ENCODE results near the gene ATP6V1G2.

ATP6V1G2 gene

GRCh38 chr6:31579546-31580437 is 33.4 kb upstream of the ATP6V1G2 start:
- DNase-seq (ENCODE audit: low read depth) = no peak
- H3K4me3 ChIP-seq (ENCODE audit: low read depth, low read length) = no peak overlapping the region
- no peak for TF ChIP-seq CTCF (conservative IDR thresholded peaks at IDR 0.05; ENCODE audit: low read depth, low read length)

- no peak overlapping the region for H3K4me3 ChIP-seq (ENCODE audit: low read depth, low read length)
Measured at GRCh38 chr6:31579119-31579505, 32.7 kb upstream of the ATP6V1G2 start.

GRCh38 chr6:31578184-31579118 is 32.0 kb upstream of the ATP6V1G2 start:
- no peak for DNase-seq (ENCODE audit: low read depth)
- no peak overlapping the region for H3K4me3 ChIP-seq (ENCODE audit: low read depth, low read length)
- TF ChIP-seq CTCF (conservative IDR thresholded peaks at IDR 0.05; ENCODE audit: low read depth, low read length) = no peak

More at GRCh38 chr6:31579119-31579505, 32.7 kb upstream of the ATP6V1G2 start:
- DNase-seq (ENCODE audit: low read depth) = no peak
- TF ChIP-seq CTCF (conservative IDR thresholded peaks at IDR 0.05; ENCODE audit: low read depth, low read length) = no peak

GRCh38 chr6:31577579-31577966 is 31.2 kb upstream of the ATP6V1G2 start:
- TF ChIP-seq CTCF (conservative IDR thresholded peaks at IDR 0.05; ENCODE audit: low read depth, low read length) = no peak
- DNase-seq (ENCODE audit: low read depth) = no peak
- H3K4me3 ChIP-seq (ENCODE audit: low read depth, low read length) = no peak overlapping the region

GRCh38 chr6:31576897-31577578 is 30.6 kb upstream of the ATP6V1G2 start:
- no peak for TF ChIP-seq CTCF (conservative IDR thresholded peaks at IDR 0.05; ENCODE audit: low read depth, low read length)
- no peak overlapping the region for H3K4me3 ChIP-seq (ENCODE audit: low read depth, low read length)
- no peak for DNase-seq (ENCODE audit: low read depth)

- TF ChIP-seq CTCF (conservative IDR thresholded peaks at IDR 0.05; ENCODE audit: low read depth, low read length) = no peak
- H3K4me3 ChIP-seq (ENCODE audit: low read depth, low read length) = no peak overlapping the region
Measured at GRCh38 chr6:31575952-31576685, 29.7 kb upstream of the ATP6V1G2 start.

More at GRCh38 chr6:31575952-31576685, 29.7 kb upstream of the ATP6V1G2 start:
- no peak for DNase-seq (ENCODE audit: low read depth)

Measured in choroid plexus epithelial cell (primary cell).